ENCODE data around the gene RASAL2.

DNA sequence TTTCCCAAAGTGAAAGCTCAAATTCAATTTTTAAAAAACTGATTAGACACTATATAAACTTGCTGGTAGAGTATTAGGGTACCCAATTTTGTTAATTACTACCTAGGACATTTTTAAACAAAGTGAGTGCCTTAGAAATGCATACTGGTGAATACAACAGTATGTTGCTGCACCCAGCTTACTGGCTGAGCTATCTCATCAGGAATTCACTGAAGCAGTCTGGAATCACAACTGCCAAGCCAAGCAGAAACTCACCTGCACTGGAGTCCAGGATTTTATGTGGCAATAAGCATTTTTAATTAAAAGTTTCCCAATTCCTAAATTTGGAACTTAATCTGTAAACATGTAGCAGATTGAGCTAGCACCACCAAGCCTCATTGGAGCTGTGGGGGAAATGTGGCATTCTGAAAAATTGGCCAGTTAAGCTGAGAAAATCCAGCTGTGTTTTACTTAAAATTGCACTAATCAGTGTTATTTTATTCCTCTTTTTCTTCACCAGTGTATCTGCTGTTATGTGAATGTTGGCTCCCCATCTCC is 341.1 kb downstream of the RASAL2 start:
- TF ChIP-seq, protein P1, sequence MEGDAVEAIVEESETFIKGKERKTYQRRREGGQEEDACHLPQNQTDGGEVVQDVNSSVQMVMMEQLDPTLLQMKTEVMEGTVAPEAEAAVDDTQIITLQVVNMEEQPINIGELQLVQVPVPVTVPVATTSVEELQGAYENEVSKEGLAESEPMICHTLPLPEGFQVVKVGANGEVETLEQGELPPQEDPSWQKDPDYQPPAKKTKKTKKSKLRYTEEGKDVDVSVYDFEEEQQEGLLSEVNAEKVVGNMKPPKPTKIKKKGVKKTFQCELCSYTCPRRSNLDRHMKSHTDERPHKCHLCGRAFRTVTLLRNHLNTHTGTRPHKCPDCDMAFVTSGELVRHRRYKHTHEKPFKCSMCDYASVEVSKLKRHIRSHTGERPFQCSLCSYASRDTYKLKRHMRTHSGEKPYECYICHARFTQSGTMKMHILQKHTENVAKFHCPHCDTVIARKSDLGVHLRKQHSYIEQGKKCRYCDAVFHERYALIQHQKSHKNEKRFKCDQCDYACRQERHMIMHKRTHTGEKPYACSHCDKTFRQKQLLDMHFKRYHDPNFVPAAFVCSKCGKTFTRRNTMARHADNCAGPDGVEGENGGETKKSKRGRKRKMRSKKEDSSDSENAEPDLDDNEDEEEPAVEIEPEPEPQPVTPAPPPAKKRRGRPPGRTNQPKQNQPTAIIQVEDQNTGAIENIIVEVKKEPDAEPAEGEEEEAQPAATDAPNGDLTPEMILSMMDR (IDR thresholded peaks at IDR 0.05; ENCODE audit: insufficient read depth, low read depth, low read length), result no peak
- no peak for TF ChIP-seq EZH2 (IDR thresholded peaks at IDR 0.05; ENCODE audit: insufficient read depth, low read length)
